ENCODE results near the gene ATXN1.

Gene ATXN1

GRCh38 chr6:16331384-16332174 is 429.7 kb downstream of the ATXN1 start:
- peak; percentile 87 for DNase-seq (ENCODE audit: low spot score)

- no peak for DNase-seq (ENCODE audit: low spot score)
Observed at GRCh38 chr6:16329233-16329632, 432.0 kb downstream of the ATXN1 start.

DNA sequence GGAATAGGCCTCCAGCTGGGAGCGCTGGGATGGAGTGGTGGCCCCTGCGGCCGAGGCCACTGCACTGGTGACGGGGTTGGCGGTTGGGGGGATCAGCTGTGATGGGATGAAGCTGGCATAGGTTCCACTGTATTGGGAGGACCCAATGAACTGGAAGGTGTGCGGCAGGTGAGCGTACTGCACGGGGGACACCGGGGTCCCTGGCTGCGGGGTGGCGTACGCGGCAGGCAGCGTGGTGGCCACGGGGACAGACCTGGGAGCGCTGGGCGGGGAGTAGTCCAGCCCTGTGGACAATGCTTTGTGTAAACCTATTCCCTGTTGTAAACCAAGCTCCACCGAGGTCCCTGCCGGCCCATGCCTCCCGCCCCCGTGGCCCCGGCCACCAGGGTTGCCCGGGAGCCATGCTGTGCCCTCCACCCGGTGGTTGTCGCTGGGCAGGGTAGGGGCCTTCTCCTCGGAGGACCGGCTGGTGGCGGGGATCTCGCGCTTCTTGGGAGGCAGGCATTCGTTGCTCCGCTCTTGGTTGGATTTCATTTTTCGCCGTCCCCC is 433.4 kb downstream of the ATXN1 start:
- no peak for DNase-seq (ENCODE audit: low spot score)

- DNase-seq (ENCODE audit: low spot score): no peak
Observed at GRCh38 chr6:16326971-16327776, 434.1 kb downstream of the ATXN1 start.

DNA sequence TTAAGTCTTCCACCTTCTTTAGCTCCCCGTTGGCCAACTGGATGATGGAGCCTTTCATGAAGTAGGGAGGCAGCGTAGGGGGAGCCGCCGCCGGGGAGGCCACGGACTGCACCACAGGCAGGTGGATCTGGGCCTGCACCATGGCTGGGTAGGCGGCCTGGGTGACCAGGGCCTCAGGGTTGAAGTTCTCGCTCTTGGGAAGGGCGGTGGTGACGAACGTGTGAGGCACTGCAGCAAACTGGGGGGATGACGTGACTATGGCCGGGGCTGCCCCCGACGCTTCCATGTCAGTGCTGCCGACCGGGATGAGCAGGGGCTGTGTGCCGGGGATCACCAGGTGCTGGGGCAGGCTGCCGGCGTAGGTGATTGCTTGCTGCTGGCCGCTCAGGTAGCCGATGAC is 434.7 kb downstream of the ATXN1 start:
- DNase-seq (ENCODE audit: low spot score): no peak

- no peak for DNase-seq (ENCODE audit: low spot score)
Observed at GRCh38 chr6:16324606-16325225, 436.5 kb downstream of the ATXN1 start.

DNA sequence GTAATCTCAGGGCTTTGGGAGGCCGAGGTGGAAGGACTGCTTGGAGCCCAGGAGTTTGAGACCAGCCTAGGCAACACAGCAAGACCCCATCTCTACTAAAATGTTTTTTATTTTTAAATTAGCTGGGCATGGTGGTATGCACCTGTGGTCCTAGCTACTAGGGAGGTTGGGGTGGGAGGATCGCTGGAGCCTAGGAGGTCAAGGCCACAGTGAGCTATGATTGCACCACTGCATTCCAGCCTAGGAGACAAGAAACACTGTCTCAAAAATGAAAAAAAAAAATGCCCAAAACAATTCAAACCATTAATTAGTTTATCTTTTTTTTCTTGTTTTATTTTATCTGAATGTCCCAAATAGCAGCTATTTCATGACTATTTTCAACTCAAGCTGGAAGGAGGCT is 437.1 kb downstream of the ATXN1 start:
- DNase-seq (ENCODE audit: low spot score): no peak

DNA sequence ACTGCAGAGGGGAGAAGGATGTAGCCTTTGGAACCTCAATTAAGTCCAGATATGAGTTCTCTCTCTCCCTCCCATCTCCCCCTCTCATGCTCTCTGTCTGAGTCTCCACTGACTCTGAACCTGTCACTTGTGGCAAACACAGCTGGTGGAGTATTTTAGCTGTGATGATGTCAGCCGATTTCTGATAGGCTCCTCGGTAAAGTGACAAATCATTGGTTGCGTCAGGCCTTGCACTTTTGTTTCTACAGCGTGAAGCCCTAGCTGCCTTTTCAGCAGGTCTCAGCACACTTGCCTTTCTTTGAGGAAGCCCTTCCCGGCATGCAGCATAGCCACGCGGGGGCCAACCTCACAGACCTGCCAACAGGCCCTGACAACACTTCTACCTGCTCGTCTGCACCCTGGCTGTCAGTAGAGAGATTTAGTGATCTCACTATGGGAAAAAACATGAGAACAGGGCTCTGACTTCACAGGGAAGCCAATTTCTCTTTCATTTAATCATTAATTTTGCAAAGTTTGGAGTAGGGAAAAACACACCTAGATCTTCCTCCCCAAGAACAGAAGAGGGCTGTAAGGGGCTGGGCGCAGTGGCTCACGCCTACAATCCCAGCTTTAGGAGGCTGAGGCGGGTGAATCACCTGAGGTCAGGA is 438.5 kb downstream of the ATXN1 start:
- DNase-seq (ENCODE audit: low spot score): peak; percentile 82

DNA sequence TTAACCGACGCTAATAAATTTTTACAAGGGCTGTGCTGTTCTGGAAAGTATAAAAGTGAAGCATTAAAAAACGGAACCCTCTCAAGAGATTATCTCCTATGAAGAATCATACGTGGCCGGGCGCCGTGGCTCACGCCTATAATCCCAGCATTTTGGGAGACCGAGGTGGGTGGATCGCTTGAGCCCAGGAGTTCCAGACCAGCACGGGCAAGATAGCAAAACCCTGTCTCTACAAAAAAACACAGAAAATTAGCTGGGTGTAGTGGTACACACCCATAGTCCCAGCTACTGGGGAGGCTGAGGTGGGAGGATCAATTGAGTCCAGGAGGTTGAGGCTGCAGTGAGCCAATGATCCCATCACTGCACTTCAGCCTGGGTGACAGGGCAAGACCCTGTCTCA is 439.4 kb downstream of the ATXN1 start:
- DNase-seq (ENCODE audit: low spot score): no peak

DNA sequence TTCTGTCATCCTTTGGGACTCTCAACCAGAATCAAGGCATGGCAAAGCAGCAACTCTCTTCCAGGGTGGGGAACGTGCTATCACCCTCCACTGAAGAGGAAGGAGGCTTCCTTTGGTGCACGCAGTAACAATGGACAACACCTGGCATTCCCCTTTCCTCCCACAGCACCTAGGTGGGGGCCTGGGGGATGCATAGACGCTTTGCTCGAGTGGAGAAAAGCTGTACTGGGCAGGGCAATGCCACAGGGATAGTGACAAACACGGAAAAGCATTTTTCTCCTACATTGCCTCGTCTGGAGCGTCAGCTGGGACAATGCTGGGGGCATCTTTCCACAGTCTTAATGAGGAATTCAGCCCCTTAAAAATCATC is 439.9 kb downstream of the ATXN1 start:
- DNase-seq (ENCODE audit: low spot score): no peak

GRCh38 chr6:16320533-16321340 is 440.5 kb downstream of the ATXN1 start:
- DNase-seq (ENCODE audit: low spot score): peak; percentile 58

- peak; percentile 87 for DNase-seq (ENCODE audit: low spot score)
Observed at GRCh38 chr6:16319813-16320532, 441.3 kb downstream of the ATXN1 start.

- DNase-seq (ENCODE audit: low spot score): no peak
Observed at GRCh38 chr6:16318953-16319720, 442.1 kb downstream of the ATXN1 start.

- peak; percentile 64 for DNase-seq (ENCODE audit: low spot score)
Observed at GRCh38 chr6:16318538-16318937, 442.7 kb downstream of the ATXN1 start.

- no peak for DNase-seq (ENCODE audit: low spot score)
Observed at GRCh38 chr6:16316741-16317251, 444.5 kb downstream of the ATXN1 start.

DNA sequence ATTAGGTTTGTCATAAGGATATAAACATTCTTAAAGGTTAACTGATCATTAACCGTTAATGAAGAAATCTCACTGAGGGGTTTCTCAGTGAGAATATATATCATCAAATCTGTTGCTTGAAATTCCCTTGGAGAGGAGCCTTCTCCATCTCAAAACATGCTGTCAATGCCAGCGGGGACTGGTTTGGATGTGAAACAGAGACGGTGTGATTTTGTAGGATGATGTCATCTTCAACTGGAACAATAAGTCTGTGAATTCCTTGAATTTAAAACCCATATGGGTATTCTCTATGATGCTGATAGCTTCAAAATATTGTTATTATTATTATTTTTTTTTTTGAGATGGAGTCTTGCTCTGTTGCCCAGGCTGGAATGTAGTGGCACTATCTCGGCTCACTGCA is 447.0 kb downstream of the ATXN1 start:
- no peak for DNase-seq (ENCODE audit: low spot score)

GRCh38 chr6:16313732-16314131 is 447.5 kb downstream of the ATXN1 start:
- no peak for DNase-seq (ENCODE audit: low spot score)

DNA sequence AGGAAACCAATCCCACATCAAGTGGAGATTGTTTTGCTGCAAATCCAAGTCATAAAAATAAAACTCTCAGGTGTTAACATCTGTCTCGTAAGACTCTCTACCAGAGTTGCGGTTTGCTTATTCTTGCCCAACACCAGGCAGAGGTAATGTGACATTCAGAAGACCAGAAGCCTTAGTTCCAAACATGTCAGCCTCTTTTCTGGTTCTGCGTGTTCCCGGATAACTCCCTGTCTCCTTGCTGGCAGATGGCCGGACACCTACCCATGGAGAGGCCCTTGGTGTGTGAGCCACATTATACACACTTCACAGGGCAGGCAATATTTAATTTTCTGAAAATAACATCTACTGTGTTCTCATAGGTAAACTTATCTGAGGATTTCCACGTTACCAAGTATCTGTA is 449.5 kb downstream of the ATXN1 start:
- no peak for DNase-seq (ENCODE audit: low spot score)

DNA sequence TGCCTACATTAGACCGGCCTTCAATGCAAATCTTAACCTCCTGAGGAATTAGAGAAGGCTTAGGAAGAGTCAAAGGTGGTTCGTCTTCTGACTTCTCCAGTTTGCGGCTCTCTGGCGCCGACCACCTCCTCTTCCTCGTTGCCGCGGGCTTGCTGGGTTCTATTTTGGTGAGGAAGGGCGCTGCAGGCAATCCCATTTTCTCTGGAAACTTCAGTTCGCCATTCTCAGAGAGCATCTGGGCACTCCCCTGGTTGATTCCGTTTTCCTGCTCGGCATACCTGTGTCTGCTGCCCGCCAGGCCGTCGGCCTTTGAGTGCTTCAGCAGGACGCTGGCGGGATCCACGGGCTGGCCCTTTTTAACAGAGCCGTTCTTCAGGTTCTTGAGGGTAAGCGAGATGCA is 454.9 kb downstream of the ATXN1 start:
- DNase-seq (ENCODE audit: low spot score): no peak

- no peak for DNase-seq (ENCODE audit: low spot score)
Observed at GRCh38 chr6:16305788-16306187, 455.5 kb downstream of the ATXN1 start.

Measured in putamen (tissue), 1 donor.